ENCODE results near the gene GIT1.

DNA sequence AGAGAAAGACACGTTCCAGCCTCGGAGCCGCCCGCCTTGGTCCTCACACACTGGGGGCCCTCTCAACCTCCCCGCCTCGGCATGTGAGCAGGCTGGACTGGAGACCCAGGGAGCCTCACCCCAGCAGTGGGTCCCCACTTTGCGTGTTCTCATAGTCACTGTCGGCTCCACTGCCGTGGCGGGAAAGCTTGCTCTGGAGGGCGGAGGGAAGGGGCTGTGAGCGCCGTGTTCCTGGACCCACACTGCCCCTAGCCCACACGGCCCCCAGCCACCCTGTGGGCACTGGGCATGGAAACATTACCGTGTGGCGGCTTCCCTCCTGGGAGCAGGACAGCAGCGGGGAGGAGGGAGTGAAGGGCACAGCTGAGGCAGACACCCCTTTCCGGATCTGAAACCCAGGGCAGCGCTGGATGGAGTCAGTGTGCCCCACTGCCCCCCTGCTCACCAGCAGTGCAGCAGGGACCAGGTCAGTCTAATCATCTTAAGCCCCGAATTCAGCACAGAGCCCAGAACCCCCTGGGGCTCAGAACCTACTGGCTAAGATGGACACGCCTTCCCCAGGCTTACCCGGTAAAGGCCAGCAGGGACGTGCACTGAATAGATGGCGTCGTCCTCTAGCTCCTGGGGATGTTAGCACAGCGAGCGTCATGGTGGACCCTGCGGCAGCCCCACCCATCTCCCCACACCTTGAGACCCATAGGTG lies 13.8 kb downstream of the GIT1 start:
- no peak for TF ChIP-seq EZH2phosphoT487 (IDR thresholded peaks at IDR 0.05; ENCODE audit: unreplicated experiment)
- TF ChIP-seq, protein P1, sequence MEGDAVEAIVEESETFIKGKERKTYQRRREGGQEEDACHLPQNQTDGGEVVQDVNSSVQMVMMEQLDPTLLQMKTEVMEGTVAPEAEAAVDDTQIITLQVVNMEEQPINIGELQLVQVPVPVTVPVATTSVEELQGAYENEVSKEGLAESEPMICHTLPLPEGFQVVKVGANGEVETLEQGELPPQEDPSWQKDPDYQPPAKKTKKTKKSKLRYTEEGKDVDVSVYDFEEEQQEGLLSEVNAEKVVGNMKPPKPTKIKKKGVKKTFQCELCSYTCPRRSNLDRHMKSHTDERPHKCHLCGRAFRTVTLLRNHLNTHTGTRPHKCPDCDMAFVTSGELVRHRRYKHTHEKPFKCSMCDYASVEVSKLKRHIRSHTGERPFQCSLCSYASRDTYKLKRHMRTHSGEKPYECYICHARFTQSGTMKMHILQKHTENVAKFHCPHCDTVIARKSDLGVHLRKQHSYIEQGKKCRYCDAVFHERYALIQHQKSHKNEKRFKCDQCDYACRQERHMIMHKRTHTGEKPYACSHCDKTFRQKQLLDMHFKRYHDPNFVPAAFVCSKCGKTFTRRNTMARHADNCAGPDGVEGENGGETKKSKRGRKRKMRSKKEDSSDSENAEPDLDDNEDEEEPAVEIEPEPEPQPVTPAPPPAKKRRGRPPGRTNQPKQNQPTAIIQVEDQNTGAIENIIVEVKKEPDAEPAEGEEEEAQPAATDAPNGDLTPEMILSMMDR (conservative IDR thresholded peaks at IDR 0.05; ENCODE audit: low read depth in 2 of 2): no peak
- TF ChIP-seq POLR2AphosphoS5 (IDR thresholded peaks at IDR 0.05; ENCODE audit: low read depth): no peak
- TF ChIP-seq, protein P2, sequence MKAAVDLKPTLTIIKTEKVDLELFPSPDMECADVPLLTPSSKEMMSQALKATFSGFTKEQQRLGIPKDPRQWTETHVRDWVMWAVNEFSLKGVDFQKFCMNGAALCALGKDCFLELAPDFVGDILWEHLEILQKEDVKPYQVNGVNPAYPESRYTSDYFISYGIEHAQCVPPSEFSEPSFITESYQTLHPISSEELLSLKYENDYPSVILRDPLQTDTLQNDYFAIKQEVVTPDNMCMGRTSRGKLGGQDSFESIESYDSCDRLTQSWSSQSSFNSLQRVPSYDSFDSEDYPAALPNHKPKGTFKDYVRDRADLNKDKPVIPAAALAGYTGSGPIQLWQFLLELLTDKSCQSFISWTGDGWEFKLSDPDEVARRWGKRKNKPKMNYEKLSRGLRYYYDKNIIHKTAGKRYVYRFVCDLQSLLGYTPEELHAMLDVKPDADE (IDR thresholded peaks at IDR 0.05): no peak
- no peak for TF ChIP-seq NANOG (IDR thresholded peaks at IDR 0.05; ENCODE audit: borderline replicate concordance)
- TF ChIP-seq EZH2 (IDR thresholded peaks at IDR 0.05; ENCODE audit: low read depth, unreplicated experiment): no peak
- no peak for TF ChIP-seq CREB1 (CRISPR knock-in tag; IDR thresholded peaks at IDR 0.05; ENCODE audit: low read depth)
- no peak for TF ChIP-seq REST (IDR thresholded peaks at IDR 0.05; ENCODE audit: unreplicated experiment)
- TF ChIP-seq JUNB (IDR thresholded peaks at IDR 0.05; ENCODE audit: unreplicated experiment): no peak
- TF ChIP-seq ZNF331 (CRISPR knock-in tag; IDR thresholded peaks at IDR 0.05; ENCODE audit: low read depth): no peak
- TF ChIP-seq ZNF462 (CRISPR knock-in tag; IDR thresholded peaks at IDR 0.05): no peak
- TF ChIP-seq ZNF114 (CRISPR knock-in tag; IDR thresholded peaks at IDR 0.05): no peak
- TF ChIP-seq STAT1 (IDR thresholded peaks at IDR 0.05; ENCODE audit: unreplicated experiment): no peak

All from GM23338 (cell line).